IMR-90 (cell line): ENCODE data around the gene RNF217.

Source experiments
- POLR2A ChIP-seq: IDR thresholded peaks from 2 replicates; pipeline ENCODE4 v1.6.1; 2012; ENCODE audit warnings: mild to moderate bottlenecking, low read depth, low read length
- RAD21 ChIP-seq: IDR thresholded peaks from 2 replicates; pipeline ENCODE4 v1.6.1; 2012; ENCODE audit warnings: low read length, improper control_type of control experiment

- TF ChIP-seq POLR2A (no peak), RAD21 (no peak)
These were observed 35.8 kb upstream of the RNF217 start for GRCh38 chr6:124926435-124926834.
